NAMALWA (cell line): ENCODE results near the gene LTF.
"Not testable (repeated sequence)": the region's sequence is repeated elsewhere in the genome, so short reads cannot be mapped to it uniquely, and the experiment has no call there.

Experiments used
- DNase-seq: peaks from one replicate; pipeline ENCODE4 v3.0.0-alpha.2; 2015; ENCODE audit warnings: low spot score

LTF gene

DNA sequence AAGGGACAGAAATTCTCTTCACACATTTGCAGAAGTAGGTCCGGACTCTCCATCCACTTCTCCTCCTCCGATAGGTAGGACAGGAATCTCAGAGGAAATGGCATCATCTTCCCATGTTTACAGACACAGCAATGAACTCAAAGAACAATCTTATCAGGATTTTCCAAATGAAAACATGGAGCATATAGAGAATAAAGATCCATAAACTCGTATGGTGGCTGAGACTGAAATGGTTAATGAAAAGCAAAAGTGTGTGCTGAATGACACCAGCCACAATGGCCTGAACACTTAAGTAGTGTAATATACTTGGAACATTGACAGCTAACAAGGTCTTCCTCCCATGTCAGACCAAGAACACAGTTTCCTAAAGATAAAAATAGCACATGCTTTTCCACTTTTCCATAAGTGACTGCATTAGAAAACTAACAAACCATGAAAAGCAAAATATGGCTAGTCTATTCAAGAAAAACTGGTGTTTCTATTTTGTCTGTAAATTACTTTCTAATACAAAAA, 51.9 kb downstream of the LTF start:
- DNase-seq = no peak

DNA sequence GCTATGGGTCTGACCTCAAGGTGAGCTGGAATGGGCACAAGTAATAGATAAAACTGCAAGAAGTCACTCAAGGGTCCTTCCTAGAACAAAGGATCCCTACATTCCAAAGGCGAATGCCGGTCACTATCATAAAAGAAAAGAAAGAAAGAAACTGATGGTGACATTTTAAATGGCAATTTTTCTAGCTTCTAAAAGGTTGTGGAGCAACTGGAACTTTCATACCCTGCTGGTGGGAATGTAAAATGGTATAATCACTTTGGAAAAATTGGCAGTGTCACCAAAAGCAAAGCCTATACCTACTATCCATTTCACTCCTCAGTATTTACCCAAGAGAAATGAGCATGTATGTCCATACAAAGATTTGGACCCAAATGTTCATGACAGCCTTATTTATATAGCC, 53.4 kb downstream of the LTF start:
- DNase-seq = no peak

DNA sequence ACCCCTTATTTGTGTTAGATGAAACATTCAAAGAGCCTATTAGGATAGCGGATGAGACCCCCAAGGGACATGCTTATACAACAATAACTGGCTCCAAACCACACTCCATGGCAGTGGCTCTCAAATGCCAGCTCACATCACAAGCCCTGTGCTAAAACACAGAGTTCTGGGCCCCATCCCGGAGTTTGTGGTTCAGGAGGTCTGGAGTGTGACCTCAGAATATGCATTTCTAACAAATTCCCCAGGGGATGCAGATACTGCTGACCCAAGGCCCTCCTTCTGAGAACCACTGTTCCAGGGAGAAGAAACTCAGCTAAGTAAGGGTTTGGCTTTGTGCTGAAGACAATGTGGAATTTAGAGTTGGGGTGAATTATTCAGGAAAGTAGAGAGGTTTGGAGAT, 54.0 kb downstream of the LTF start:
- no peak for DNase-seq

DNA sequence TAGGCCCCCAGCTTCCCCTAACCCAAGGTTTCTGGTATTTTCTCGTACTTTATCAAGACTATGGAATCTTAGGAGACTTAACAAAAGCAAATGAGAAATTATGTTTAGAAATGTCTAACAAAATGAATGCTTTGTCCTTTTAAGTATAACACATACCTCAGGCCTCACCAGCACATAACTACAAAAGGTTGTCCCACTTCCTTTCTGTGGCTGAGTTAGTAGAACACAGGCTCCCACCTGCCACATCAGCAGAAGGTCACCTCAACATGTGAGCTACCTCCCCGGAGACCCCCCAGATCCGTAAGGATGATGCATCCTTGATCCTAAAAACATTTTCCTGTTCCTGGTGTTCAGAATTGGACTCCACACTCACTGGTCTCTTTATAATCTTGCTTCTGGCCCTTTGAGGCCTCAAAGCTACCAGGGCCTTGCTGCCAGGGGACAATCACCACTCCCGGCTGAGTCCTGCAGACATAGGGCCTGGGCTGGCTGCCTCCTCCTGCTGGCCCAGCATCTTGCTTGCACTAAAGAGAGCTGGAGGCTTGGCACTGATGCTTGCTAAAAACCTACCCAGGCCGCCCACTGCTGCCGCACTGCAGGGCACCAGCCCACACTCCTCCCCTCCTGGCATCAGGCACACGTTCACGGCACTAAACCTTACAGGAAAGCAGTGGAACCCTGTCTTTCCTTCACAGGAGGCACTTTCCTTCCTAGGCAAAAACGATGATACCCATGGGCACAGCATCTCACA, 54.8 kb downstream of the LTF start:
- DNase-seq = no peak

DNA sequence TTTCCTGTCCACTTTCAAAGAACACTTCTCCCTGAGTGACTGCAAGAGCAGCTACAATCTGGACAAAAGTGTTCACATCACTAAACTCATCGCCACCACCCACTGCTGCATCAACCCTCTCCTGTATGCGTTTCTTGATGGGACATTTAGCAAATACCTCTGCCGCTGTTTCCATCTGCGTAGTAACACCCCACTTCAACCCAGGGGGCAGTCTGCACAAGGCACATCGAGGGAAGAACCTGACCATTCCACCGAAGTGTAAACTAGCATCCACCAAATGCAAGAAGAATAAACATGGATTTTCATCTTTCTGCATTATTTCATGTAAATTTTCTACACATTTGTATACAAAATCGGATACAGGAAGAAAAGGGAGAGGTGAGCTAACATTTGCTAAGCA, 55.9 kb downstream of the LTF start:
- DNase-seq = no peak

DNA sequence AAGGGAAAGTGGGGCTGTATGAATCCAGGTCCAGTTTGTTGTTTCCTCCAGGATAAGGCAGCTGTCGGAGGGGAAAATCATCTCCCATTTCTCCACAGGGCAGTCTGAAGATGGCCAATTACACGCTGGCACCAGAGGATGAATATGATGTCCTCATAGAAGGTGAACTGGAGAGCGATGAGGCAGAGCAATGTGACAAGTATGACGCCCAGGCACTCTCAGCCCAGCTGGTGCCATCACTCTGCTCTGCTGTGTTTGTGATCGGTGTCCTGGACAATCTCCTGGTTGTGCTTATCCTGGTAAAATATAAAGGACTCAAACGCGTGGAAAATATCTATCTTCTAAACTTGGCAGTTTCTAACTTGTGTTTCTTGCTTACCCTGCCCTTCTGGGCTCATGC, 56.7 kb downstream of the LTF start:
- DNase-seq = no peak

DNA sequence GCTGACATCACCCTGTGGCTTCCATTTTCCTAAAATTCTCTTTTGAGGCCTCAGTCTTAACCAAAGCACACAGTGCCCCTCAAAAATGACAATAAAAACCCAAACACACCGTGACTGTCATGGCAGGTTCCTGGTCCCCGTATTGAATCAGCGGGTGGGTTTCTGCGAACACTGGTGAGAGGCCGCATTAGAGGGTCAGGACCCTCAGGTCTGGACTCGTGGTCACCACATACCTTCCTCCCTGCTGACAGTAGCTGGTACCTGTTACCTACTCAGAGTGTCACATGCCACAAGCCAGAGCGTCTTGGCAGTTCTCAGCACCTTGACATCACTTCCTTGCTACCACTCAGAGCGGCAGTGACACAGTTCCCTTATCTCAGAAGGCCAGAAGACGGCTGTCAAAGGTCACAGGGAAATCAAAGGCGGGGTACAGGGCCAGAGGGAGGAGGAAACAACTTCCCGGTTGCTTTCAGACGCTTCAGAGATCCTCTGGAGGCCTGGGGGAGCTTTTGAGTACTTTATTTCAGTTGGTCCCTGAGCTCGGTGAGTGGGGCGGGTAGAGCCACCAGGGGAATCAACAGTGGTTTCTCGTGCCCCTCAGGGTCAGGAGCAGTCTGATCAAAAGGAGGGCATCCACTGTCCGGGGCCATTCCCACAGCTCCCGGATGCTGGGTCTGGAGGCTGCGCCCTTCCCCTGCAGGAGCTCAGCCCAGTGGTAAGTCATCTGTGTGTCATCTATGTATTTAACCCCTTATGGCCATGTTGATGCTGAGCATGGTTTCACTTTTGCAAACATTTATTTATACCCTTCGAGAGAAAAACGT, 57.7 kb downstream of the LTF start, which contains the start of the genes CCR5AS and CCRL2:
CCR5AS (minus strand) TSS at position 279 of the 824 bp plus-strand sequence.
CCRL2 (plus strand) TSS at position 472 of the 824 bp plus-strand sequence. CDS start 821 bp downstream, outside the sequence.
- DNase-seq = no peak

DNA sequence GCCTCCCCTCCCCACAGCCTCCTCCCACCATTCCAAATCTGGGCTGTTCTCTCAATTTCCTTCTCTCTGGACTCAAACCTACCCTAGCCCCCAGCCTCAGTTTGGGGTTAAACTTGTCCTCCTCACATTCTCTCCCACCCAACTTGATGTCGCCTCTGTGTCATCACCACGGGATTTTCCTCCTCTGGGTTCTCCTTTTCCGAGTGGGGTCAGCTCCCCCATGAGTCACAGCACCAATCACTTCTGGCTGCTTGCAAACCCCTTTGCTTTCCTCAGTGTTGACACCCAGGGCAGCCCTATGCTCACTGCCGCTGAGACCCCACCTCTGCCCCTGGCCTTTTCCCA, 58.3 kb downstream of the LTF start:
- no peak for DNase-seq

DNA sequence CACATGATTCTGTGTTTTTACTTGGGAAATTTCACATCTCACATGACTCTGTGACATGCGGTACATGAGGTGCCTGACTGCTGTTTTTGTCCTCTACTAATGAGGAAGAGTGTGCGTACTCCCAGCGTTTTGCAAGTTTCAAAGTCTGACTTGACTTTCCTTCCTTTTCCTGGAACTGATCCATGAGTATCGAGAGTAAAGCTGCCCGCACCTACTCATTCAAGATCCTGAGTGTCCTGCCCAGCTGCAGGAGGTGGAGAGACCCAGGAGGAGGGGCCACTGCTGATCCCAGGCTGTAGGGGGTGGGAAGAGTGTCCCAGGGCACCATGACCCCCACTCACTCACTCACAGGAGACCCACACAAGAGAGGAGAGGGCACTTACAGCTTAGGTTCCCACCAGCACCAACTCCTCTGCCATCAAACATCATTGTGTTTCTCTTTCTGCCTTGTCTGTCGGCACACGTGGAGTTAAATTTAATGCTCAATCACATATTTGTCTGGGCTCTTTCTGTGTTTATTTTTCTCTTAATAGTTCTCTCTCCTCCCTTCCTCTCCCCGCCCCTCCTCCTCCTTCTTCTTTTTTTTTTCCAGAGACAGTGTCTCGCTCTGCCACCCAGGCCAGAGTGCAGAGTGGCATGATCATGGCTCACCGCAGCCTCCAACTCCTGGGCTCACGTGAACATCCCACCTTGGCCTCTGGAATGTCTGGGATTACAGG, 59.2 kb downstream of the LTF start:
- DNase-seq = no peak

DNA sequence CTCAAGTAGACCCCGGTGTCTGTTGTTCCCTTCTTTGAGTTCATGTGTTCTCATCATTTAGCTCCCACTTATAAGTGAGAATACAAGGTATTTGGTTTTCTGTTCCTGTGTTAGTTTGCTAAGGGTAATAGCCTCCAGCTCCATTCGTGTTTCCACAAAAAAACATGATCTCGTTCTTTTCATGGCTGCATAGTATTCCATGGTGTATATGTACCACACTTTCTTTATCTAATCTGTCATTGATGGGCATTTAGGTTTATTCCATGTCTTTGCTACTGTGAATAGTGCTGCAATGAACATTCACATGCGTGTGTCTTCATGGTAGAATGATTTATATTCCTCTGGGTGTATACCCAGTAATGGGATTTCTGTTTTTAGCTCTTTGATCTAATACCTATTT, 61.8 kb downstream of the LTF start:
- not testable (repeated sequence) for DNase-seq

DNA sequence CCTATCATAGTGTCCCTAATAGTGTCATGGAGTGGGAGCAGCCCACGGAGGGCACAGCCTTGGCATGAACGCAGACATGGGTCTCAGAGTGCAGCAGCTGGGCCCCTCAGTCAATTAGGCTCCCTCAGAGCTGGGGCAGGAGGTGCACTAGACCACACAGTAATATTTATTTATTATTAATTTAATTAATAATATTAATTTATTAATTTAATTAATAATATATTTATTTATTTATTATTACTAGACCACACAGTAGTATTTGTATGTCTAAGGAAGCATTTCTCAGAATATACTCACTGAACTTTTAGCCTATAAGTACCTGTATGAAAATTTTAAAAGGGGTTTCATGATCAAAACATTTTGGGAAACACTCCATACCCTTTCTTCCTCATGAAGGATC, 63.1 kb downstream of the LTF start:
- DNase-seq = no peak

DNA sequence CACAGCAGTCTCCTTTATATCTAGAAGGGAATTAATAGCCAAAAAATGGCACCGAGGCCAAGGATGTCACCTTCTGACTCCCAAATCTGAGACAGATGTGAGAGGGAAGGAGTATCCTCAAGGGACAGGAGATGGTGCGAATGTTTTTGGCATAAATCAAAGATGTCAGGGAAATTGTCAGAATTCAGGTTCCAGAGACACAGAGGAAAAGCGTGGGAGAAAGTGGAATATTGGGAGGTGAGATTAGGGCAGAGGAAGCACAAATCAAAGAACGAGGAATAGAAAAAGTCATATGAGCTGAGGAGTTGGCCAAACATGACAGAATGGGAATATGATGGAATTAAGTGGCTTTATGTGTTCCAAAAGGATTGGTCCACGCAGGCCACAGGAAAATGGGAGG, 63.9 kb downstream of the LTF start:
- no peak for DNase-seq

DNA sequence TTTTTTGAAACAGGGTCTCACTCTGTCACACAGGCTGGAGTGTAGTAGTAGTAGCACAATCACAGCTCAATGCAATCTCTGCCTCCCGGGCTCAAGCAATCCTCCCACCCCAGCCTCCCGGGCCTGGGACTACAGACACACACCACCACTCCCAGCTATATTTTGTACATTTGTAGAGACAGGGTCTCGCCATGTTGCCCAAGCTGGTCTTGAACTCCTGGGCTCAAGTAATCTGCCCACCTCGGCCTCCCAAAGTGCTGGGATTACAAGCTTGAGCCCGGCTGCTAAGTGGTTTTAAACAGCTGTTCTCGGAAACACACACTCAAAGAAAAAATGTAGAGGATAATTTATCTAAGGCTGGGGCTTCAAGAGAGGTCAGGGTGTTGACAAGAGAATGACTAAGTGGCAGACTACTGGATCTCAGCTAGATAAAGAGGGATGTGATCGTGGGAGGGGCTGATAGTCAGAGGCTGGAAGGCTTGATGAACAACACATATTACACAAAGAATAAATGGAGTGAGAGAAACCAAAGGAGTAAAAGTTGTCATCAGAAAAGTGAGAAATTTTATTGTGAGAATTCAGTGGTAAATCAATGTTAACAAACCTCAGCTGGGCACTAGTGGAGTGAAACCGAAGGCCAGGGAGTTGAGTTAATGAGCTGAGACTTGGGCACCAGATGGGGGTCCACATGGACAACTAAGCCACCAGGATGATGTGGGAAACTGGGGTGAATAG, 64.5 kb downstream of the LTF start:
- DNase-seq = no peak

DNA sequence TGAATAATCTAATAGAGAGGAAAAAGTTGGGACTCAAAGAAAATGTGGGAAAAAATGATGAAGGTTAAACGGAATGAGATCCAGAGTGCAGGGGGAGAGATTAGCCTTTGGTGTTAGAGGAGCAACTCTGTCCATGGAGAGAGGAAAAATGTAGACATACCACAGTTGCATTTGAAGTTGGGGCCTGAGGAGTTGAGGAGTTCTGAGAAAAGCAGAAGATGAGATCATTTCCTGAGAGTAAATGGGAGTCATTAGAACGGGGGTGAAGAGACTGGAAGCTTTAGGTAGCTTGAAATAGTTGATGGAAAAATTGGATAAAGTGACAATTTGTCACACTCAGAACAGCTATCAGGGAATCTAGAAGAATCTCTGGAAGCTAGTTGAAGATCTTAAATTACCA, 65.1 kb downstream of the LTF start:
- DNase-seq = no peak

DNA sequence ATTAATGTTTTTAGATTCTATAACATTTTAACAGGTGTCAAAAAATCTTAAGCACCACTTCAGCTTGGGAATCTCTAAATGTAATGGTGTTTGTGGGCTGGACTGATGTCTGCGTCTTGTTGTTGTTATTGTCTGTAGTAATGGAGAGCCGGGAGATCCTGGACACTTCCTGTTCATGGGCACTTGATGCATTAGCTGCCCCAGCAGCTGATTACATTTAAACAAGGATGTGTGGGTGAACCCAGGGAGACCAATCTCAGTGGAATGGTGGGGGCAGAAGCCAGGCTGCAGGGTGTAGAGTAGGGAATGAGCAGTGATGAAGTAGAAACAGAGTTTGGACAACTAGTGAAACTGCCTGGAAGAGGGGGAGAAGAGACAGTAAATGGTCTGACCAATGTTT, 65.6 kb downstream of the LTF start:
- DNase-seq = no peak

DNA sequence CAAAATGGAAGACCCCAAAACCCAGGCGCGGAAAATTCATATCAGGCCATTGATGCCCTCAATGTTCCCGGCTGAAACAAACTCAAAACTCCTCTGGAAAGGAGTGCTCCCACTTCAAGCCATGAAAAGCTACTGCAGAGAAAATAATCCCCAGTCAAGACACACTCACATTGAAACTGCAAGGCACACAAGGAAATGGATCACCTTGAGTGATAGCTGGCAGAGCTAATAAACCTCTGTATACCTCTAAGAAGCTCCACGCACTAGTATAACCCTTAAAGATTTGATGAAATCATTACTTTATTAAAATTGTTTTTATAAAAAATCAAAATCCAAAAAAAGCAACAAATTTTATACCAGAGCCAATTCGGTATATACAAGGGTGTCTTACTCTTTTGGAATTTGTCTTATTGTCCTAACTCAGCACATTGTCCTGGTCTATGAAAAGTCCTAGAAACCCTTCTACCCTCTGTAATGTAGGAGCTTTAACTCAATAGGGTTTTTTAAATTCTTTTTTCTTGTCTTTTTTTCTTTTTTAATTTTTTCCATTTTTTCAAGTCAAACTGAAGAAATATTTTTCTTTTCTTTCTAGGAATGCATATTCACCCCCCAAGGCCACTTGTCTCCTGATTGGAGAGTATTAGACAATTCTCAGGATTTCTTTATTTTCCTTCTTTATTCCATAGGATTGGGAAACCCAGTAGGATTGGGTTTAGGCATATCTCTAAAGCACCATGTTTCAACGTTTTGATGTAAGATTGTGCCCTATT, 66.3 kb downstream of the LTF start:
- no peak for DNase-seq

DNA sequence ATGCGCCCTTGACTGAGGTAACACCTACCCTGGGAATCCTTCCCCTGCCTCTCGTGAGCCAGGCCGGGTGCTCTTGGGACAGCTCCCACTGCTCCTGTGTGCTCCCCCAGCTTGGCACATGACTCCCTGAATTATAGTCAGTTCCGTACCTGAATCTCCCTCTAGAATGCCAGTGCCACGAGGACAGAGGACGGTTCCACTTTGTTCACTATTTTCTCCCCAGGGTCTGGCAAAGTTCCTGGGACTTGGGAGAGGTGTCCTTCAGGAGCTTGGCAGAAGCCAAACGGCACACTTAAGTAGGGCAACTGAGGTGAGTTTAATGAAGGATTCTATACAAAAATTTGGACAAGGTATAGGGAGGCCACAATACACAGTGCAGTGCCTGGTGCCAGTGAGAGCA, 67.6 kb downstream of the LTF start:
- no peak for DNase-seq

DNA sequence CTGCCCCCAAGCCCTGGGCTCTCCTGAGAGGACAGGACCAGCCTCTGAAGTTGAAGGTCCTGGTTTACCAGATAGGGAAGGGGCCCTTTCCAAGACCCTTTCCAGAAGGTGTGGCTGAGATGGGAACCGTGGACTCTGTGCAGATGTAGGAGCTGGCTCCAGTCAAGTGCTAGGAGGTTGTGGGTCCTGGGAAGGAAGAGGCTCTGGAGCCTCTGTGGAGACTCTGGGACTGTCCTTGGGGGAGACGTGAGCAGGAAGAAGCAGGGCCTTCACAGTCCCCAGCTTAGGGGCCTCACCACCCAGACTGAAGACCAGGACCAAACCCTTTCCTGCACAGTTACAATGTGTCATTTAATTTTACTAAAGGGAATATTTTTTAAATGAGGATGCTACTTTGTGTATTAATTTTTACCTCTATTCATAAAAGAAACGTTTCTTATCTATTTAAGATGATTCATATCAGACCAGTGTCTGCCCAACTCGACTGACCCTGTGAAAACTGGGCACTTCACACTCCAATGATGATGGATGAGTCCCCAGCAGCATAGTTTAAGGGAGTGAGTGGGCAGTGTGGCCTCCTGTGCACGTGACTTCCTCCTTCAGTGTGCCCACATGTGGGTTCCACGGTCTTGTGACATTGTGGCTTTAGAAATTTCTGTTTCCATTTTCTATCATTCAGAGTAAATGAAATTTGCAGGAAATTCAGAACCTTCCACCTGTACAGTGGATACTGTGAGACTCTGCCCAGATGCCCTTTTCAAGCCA, 68.8 kb downstream of the LTF start:
- no peak for DNase-seq

DNA sequence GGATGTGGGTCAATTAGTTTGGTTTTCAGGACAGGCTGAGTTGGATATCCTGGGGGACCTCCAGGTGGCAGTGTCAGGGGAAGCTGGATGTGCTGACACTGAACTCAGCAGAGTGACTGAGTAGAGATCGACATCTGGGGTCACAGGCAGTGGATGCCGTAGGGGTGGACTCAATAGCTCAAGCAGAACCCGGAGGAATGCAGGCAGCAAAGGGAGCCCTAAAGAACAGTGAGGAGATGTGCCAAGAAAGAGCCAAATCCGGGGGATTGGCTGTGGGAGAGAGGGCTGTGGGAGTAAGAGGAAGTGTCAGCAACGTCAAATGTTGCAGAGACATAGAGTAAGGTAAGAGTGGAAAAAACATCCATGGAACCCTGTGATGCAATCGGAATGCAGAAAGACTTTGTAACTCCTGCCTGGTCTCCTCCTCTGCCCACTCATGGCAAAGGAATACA, 69.5 kb downstream of the LTF start:
- DNase-seq = no peak
